ENCODE measurements around the gene QTRT2. TPM values are rescaled to one million over a fixed set of nuclear protein-coding genes. Genes with fewer than 3 reads are reported as not detected.

The QTRT2 gene
- total and polyA plus RNA-seq, 2 donors from 2014 or later = 4.7 to 26.1 TPM

- no peak overlapping the region for H3K4me3 ChIP-seq (ENCODE audit: low read length in 3 of 3)
- H3K9ac ChIP-seq (ENCODE audit: low read length in 3 of 3) = no peak overlapping the region
- intact Hi-C loops (cut with DNase I) = no loop called here
- TF ChIP-seq CTCF (IDR thresholded peaks at IDR 0.05; ENCODE audit: borderline replicate concordance, extremely low read depth, insufficient read depth) = no peak
- H3K27me3 ChIP-seq (ENCODE audit: control insufficient read depth, insufficient read depth, low read length) = no peaks in the 10 kb centered on the region
- H3K4me1 ChIP-seq (ENCODE audit: control insufficient read depth in 2 of 3, insufficient read depth in 2 of 3, low read depth in 1 of 3, low read length in 3 of 3) = no peaks in the 10 kb centered on the region
- DNase-seq (no peak), FAIRE-seq (no peak)
- H3K36me3 ChIP-seq (ENCODE audit: control insufficient read depth in 2 of 3, insufficient read depth in 3 of 3, low read length in 3 of 3) = peaks cover 2 to 34% (median 12%) of the 10 kb centered on the region in 3 donors
- no peaks in the 10 kb centered on the region for H3K9me3 ChIP-seq (ENCODE audit: control insufficient read depth in 2 of 3, insufficient read depth in 1 of 3, low read length in 3 of 3)
- no peak overlapping the region for H3K27ac ChIP-seq (ENCODE audit: low read depth in 2 of 2, low read length in 2 of 2)
Observed at GRCh38 chr3:114083112-114083511, 26.6 kb downstream of the QTRT2 start.

- no peak for TF ChIP-seq CTCF (IDR thresholded peaks at IDR 0.05; ENCODE audit: borderline replicate concordance, extremely low read depth, insufficient read depth)
- FAIRE-seq (no peak), DNase-seq (no peak)
- intact Hi-C loops (cut with DNase I) = no loop called here
- no peak overlapping the region for H3K9ac ChIP-seq (ENCODE audit: low read length in 3 of 3)
- no peaks in the 10 kb centered on the region for H3K9me3 ChIP-seq (ENCODE audit: control insufficient read depth in 2 of 3, insufficient read depth in 1 of 3, low read length in 3 of 3)
- no peaks in the 10 kb centered on the region for H3K27me3 ChIP-seq (ENCODE audit: control insufficient read depth, insufficient read depth, low read length)
- H3K27ac ChIP-seq (ENCODE audit: low read depth in 2 of 2, low read length in 2 of 2) = no peak overlapping the region
- H3K36me3 ChIP-seq (ENCODE audit: control insufficient read depth in 2 of 3, insufficient read depth in 3 of 3, low read length in 3 of 3) = peaks cover 2 to 21% (median 6%) of the 10 kb centered on the region in 3 donors
- H3K4me3 ChIP-seq (ENCODE audit: low read length in 3 of 3) = no peak overlapping the region
- H3K4me1 ChIP-seq (ENCODE audit: control insufficient read depth in 2 of 3, insufficient read depth in 2 of 3, low read depth in 1 of 3, low read length in 3 of 3) = no peaks in the 10 kb centered on the region
Observed at GRCh38 chr3:114086356-114086755, 29.8 kb downstream of the QTRT2 start.

- Histone ChIP-seq H3K9ac (ENCODE audit: low read length in 3 of 3) (no peak overlapping the region), H3K27ac (ENCODE audit: low read depth in 2 of 2, low read length in 2 of 2) (no peak overlapping the region), H3K36me3 (ENCODE audit: control insufficient read depth in 2 of 3, insufficient read depth in 3 of 3, low read length in 3 of 3) (peaks cover 2 to 13% (median 6%) of the 10 kb centered on the region in 3 donors), H3K27me3 (ENCODE audit: control insufficient read depth, insufficient read depth, low read length) (no peaks in the 10 kb centered on the region), H3K4me3 (ENCODE audit: low read length in 3 of 3) (no peak overlapping the region), H3K4me1 (ENCODE audit: control insufficient read depth in 2 of 3, insufficient read depth in 2 of 3, low read depth in 1 of 3, low read length in 3 of 3) (peaks cover 0 to 12% (median 2%) of the 10 kb centered on the region in 3 donors), H3K9me3 (ENCODE audit: control insufficient read depth in 2 of 3, insufficient read depth in 1 of 3, low read length in 3 of 3) (no peaks in the 10 kb centered on the region)
- no peak for TF ChIP-seq CTCF (IDR thresholded peaks at IDR 0.05; ENCODE audit: borderline replicate concordance, extremely low read depth, insufficient read depth)
- intact Hi-C loops (cut with DNase I) = no loop called here
- DNase-seq = no peak
- FAIRE-seq = no peak
Observed at GRCh38 chr3:114089675-114090074, 33.1 kb downstream of the QTRT2 start.
